ENCODE measurements around the gene PARP1. TPM values are rescaled to one million over a fixed set of nuclear protein-coding genes. Genes with fewer than 3 reads are reported as not detected.

PARP1 gene
- total RNA-seq, 1 experiment from 2014 or later = 263 TPM

GRCh38 chr1:226351709-226352108 is 56.2 kb downstream of the PARP1 start:
- no peaks in the 10 kb centered on the region for H3K27me3 ChIP-seq (replicated peaks; ENCODE audit: insufficient read depth, low read depth, low read length, poor library complexity)
- no peak overlapping the region for H3K27ac ChIP-seq (ENCODE audit: low read depth, low read length, poor library complexity, severe bottlenecking)
- no peak overlapping the region for H3K4me3 ChIP-seq (ENCODE audit: low read depth, low read length, poor library complexity, severe bottlenecking)
- no peaks in the 10 kb centered on the region for H3K9me3 ChIP-seq (ENCODE audit: low read depth, low read length, poor library complexity, severe bottlenecking)
- BruUV-seq (replicated peaks) = no TSS peak
- no peaks in the 10 kb centered on the region for H3K36me3 ChIP-seq (ENCODE audit: insufficient read depth, low read length, poor library complexity, severe bottlenecking)
- ChIA-PET CTCF (no interaction called here), POLR2A (ENCODE audit: low non-redundant PET) (no interaction called here)
- TF ChIP-seq CTCF (conservative IDR thresholded peaks at IDR 0.05; ENCODE audit: low read depth, low read length) = no peak
- no peak for TF ChIP-seq EZH2 (IDR thresholded peaks at IDR 0.05; ENCODE audit: borderline replicate concordance, low read depth, low read length, poor library complexity, severe bottlenecking)
- peak; percentile 31 for DNase-seq (ENCODE audit: low spot score)
- intact Hi-C loops (cut with micrococcal nuclease; ENCODE audit: unreplicated experiment) = no loop called here
- H3K4me1 ChIP-seq (ENCODE audit: insufficient read depth, low read length, poor library complexity, severe bottlenecking) = peaks cover 12% of the 10 kb centered on the region

GRCh38 chr1:226350519-226350865 is 57.4 kb downstream of the PARP1 start:
- DNase-seq (ENCODE audit: low spot score) = no peak
- peaks cover 12% of the 10 kb centered on the region for H3K4me1 ChIP-seq (ENCODE audit: insufficient read depth, low read length, poor library complexity, severe bottlenecking)
- ChIA-PET POLR2A (ENCODE audit: low non-redundant PET) (interaction anchor here (0.7 kb wide), 1 partner anchor 573 kb away, joined by 3 read pairs; no protein-coding TSS in a partner anchor), CTCF (no interaction called here)
- no peaks in the 10 kb centered on the region for H3K27me3 ChIP-seq (replicated peaks; ENCODE audit: insufficient read depth, low read depth, low read length, poor library complexity)
- H3K36me3 ChIP-seq (ENCODE audit: insufficient read depth, low read length, poor library complexity, severe bottlenecking) = no peaks in the 10 kb centered on the region
- no peaks in the 10 kb centered on the region for H3K9me3 ChIP-seq (ENCODE audit: low read depth, low read length, poor library complexity, severe bottlenecking)
- TF ChIP-seq EZH2 (IDR thresholded peaks at IDR 0.05; ENCODE audit: borderline replicate concordance, low read depth, low read length, poor library complexity, severe bottlenecking) = no peak
- no peak for TF ChIP-seq CTCF (conservative IDR thresholded peaks at IDR 0.05; ENCODE audit: low read depth, low read length)
- no TSS peak for BruUV-seq (replicated peaks)
- no peak overlapping the region for H3K4me3 ChIP-seq (ENCODE audit: low read depth, low read length, poor library complexity, severe bottlenecking)
- H3K27ac ChIP-seq (ENCODE audit: low read depth, low read length, poor library complexity, severe bottlenecking) = no peak overlapping the region
- intact Hi-C loops (cut with micrococcal nuclease; ENCODE audit: unreplicated experiment) = no loop called here

- Histone ChIP-seq H3K4me3 (ENCODE audit: low read depth, low read length, poor library complexity, severe bottlenecking) (no peak overlapping the region), H3K4me1 (ENCODE audit: insufficient read depth, low read length, poor library complexity, severe bottlenecking) (peaks cover 12% of the 10 kb centered on the region), H3K36me3 (ENCODE audit: insufficient read depth, low read length, poor library complexity, severe bottlenecking) (no peaks in the 10 kb centered on the region), H3K27ac (ENCODE audit: low read depth, low read length, poor library complexity, severe bottlenecking) (no peak overlapping the region), H3K9me3 (ENCODE audit: low read depth, low read length, poor library complexity, severe bottlenecking) (no peaks in the 10 kb centered on the region), H3K27me3 (replicated peaks; ENCODE audit: insufficient read depth, low read depth, low read length, poor library complexity) (no peaks in the 10 kb centered on the region)
- DNase-seq (ENCODE audit: low spot score) = no peak
- ChIA-PET POLR2A (ENCODE audit: low non-redundant PET) (interaction anchor here (0.7 kb wide), 1 partner anchor 572 kb away, joined by 3 read pairs; no protein-coding TSS in a partner anchor), CTCF (no interaction called here)
- BruUV-seq (replicated peaks) = no TSS peak
- TF ChIP-seq CTCF (conservative IDR thresholded peaks at IDR 0.05; ENCODE audit: low read depth, low read length) = no peak
- no peak for TF ChIP-seq EZH2 (IDR thresholded peaks at IDR 0.05; ENCODE audit: borderline replicate concordance, low read depth, low read length, poor library complexity, severe bottlenecking)
- intact Hi-C loops (cut with micrococcal nuclease; ENCODE audit: unreplicated experiment) = no loop called here
These were observed 57.9 kb downstream of the PARP1 start for GRCh38 chr1:226349801-226350518.

Data from A673 (cell line).